Measurements from ENCODE around the gene MAPK7. TPM values are rescaled to one million over a fixed set of nuclear protein-coding genes. Genes with fewer than 3 reads are reported as not detected.

The MAPK7 gene
- total and polyA plus RNA-seq, 5 donors: 9.0 to 16.7 (median 16.2) TPM

DNA sequence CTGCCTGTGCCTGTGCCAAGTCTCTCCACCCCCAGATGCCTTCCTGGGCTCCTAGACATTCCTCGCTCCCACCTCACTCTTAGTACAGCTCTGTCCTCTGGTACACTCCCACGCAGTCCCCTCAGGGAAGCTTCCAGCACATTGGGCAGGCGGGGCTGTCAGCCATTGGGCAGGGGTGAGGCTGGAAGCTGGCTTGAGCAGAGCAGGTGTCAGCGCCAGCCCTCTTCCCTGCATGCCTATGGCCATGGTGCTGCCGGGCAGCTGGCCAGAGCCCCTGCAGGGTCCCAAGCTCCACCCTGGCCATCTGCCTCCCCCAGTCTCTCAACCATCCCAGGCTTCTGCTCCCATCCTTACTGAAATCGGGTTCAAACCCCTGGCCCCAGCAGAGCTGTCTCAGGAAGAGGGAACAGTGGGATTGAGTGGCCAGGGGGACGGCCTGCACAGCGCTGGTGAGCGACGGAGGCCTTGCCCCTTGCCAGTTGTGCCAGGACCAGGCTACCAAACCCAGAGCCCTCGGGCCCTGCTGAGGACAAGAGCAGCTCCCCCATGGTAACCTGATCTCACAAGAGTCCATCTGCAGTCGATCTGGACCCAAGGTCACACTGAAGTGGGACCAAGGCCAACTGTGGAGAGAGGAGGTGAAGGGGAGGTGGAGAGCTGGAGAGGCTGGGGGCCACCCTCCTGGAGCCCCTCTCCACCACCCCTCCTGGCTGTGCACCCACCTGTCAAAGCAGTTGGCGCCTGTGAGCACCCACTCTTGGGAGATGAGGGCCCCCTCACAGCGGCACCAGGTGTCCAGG, 13.4 kb upstream of the MAPK7 start:
- DNase-seq (peak in 1 of 3 donors; percentile 46), ATAC-seq (no peak)
- intact Hi-C loops (cut with DNase I): loop anchor here (5.0 to 10.0 kb wide), 2 partner anchors 82 to 400 kb away; no protein-coding TSS in a partner anchor
- Histone ChIP-seq H3K27ac (ENCODE audit: low read length) (no peak overlapping the region), H3K27me3 (ENCODE audit: control insufficient read depth, insufficient read depth) (no peaks in the 10 kb centered on the region), H3K9me3 (ENCODE audit: control insufficient read depth, low read length) (no peaks in the 10 kb centered on the region), H3K4me3 (ENCODE audit: low read length) (no peak overlapping the region), H3K4me1 (ENCODE audit: control insufficient read depth, insufficient read depth, low read length) (peaks cover 2% of the 10 kb centered on the region)
- WGBS: 78% methylated on average over 14 of the region's 14 CpGs

GRCh38 chr17:19365499-19365817, 12.8 kb upstream of the MAPK7 start:
- Histone ChIP-seq H3K4me1 (ENCODE audit: control insufficient read depth, insufficient read depth, low read length) (peaks cover 4% of the 10 kb centered on the region), H3K27ac (ENCODE audit: low read length) (no peak overlapping the region), H3K9me3 (ENCODE audit: control insufficient read depth, low read length) (no peaks in the 10 kb centered on the region), H3K27me3 (ENCODE audit: control insufficient read depth, insufficient read depth) (no peaks in the 10 kb centered on the region), H3K4me3 (ENCODE audit: low read length) (no peak overlapping the region)
- intact Hi-C loops (cut with DNase I): loop anchor here in 3 of 4 donors (10.0 kb wide), 1 partner anchor 399 kb away; no protein-coding TSS in a partner anchor
- ATAC-seq: no peak
- WGBS: 89% methylated on average over 4 of the region's 4 CpGs
- no peak for DNase-seq

DNA sequence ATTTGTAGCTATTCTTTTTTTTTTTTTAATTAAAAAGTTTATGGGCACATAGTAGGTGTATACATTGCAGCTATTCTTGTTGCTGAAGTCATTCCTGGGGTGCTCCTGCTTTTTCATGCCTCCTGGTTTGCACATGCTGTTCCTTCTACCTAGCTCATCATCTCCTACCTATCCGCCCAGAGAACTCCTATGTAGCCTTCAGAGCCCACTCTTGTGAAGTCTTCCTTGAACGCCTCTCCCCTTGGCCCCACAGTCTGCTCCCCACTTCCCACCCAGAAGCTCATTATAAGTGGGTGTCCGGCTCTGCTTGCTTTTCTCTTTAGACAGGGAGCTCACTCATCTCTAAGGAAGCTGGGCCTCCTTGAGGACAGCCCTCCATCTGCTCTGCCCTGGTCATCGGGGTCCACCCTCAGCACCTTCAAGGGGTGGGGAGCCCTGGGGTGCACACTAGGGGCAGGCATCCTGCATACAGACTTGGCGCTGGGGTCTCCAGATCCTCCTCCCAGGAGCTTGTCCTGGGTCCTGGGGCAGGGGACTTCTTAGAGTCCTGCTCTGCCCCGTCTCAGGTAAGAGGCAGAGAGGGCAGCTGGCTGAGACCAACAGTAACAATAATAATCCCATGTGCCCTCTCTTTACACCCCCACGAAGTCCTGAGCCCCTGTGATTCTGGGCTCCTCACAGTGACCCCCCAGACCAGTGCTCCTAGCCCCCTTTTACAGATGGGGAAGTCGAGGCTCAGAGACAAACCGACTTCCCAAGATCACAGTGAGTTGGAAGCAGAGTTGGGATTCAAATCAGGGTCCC, 12.3 kb upstream of the MAPK7 start:
- no peak overlapping the region for H3K4me3 ChIP-seq (ENCODE audit: low read length)
- intact Hi-C loops (cut with DNase I): loop anchor here in 3 of 4 donors (10.0 kb wide), 1 partner anchor 399 kb away; no protein-coding TSS in a partner anchor
- no peak overlapping the region for H3K27ac ChIP-seq (ENCODE audit: low read length)
- H3K4me1 ChIP-seq (ENCODE audit: control insufficient read depth, insufficient read depth, low read length): peaks cover 4% of the 10 kb centered on the region
- DNase-seq (no peak), ATAC-seq (no peak)
- 90% methylated on average over 9 of the region's 9 CpGs for WGBS
- H3K27me3 ChIP-seq (ENCODE audit: control insufficient read depth, insufficient read depth): no peaks in the 10 kb centered on the region
- no peaks in the 10 kb centered on the region for H3K9me3 ChIP-seq (ENCODE audit: control insufficient read depth, low read length)

DNA sequence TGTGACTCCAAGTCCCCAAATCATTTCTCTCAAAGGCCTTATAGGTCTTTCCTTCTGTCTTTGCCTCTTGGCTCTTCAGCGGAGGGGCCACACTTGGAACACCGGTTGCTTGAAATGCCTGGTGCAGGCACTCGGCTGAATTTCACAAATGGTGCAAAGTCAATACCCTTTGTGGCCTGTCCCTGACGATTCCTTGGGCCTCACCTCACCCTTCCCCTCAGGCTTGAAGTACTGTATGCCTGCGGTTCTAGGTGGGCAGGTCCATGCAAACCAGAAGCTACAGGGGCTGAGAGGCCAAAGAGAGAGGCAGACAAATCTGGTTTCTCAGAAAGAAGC, 11.7 kb upstream of the MAPK7 start:
- no peak overlapping the region for H3K27ac ChIP-seq (ENCODE audit: low read length)
- no peak for ATAC-seq
- no peaks in the 10 kb centered on the region for H3K27me3 ChIP-seq (ENCODE audit: control insufficient read depth, insufficient read depth)
- intact Hi-C loops (cut with DNase I): loop anchor here in 3 of 4 donors (10.0 kb wide), 1 partner anchor 398 kb away; no protein-coding TSS in a partner anchor
- DNase-seq: no peak
- H3K9me3 ChIP-seq (ENCODE audit: control insufficient read depth, low read length): no peaks in the 10 kb centered on the region
- H3K4me3 ChIP-seq (ENCODE audit: low read length): no peak overlapping the region
- H3K4me1 ChIP-seq (ENCODE audit: control insufficient read depth, insufficient read depth, low read length): peaks cover 4% of the 10 kb centered on the region
- WGBS: 91% methylated on average over 5 of the region's 5 CpGs

GRCh38 chr17:19368229-19368628, 10.1 kb upstream of the MAPK7 start:
- no peak overlapping the region for H3K4me3 ChIP-seq (ENCODE audit: low read length)
- DNase-seq (no peak), ATAC-seq (no peak)
- no peak overlapping the region for H3K27ac ChIP-seq (ENCODE audit: low read length)
- WGBS: 79% methylated on average over 4 of the region's 4 CpGs
- intact Hi-C loops (cut with DNase I): loop anchor here in 3 of 4 donors (10.0 kb wide), 1 partner anchor 397 kb away; no protein-coding TSS in a partner anchor
- no peaks in the 10 kb centered on the region for H3K27me3 ChIP-seq (ENCODE audit: control insufficient read depth, insufficient read depth)
- H3K9me3 ChIP-seq (ENCODE audit: control insufficient read depth, low read length): no peaks in the 10 kb centered on the region
- peaks cover 2% of the 10 kb centered on the region for H3K4me1 ChIP-seq (ENCODE audit: control insufficient read depth, insufficient read depth, low read length)

DNA sequence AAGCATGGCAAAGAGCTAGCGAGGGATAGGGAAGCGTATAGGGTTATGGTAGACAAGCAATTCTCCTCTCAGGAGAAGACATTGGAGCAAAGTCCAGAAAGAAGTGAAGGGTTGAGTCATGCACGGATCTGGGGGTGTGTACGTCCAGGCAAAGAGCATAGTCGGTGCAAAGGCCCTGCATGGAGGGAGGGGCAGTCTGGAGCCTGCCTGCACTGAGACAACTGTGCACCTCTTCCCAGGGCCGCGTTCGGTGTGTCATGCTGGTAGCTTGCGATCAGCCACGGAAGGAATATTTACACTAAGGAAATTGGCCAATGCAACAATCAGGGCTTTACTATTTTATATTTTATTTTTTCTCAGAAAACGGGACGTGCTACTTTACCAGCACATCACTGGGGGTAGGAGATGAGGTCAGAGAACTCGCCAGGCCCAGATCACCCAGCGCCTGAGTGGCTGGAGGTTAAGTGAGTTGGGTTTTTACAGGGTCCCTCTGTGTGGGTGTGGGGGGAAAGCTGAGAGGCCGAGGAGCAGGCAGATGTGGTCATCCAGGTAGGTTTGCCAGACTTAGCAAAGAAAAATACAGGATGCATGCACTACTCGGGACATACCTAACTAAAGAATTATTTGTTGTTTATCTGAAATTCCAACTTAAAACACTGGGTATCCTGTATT, 9.1 kb upstream of the MAPK7 start:
- 92% methylated on average over 16 of the region's 16 CpGs for WGBS
- DNase-seq (no peak), ATAC-seq (no peak)
- Histone ChIP-seq H3K27ac (ENCODE audit: low read length) (no peak overlapping the region), H3K4me3 (ENCODE audit: low read length) (no peak overlapping the region), H3K4me1 (ENCODE audit: control insufficient read depth, insufficient read depth, low read length) (peaks cover 2% of the 10 kb centered on the region), H3K9me3 (ENCODE audit: control insufficient read depth, low read length) (no peaks in the 10 kb centered on the region), H3K27me3 (ENCODE audit: control insufficient read depth, insufficient read depth) (no peaks in the 10 kb centered on the region)
- intact Hi-C loops (cut with DNase I): loop anchor here in 3 of 4 donors (10.0 kb wide), 1 partner anchor 396 kb away; no protein-coding TSS in a partner anchor

- Histone ChIP-seq H3K4me3 (ENCODE audit: low read length) (no peak overlapping the region), H3K27ac (ENCODE audit: low read length) (no peak overlapping the region), H3K9me3 (ENCODE audit: control insufficient read depth, low read length) (no peaks in the 10 kb centered on the region), H3K4me1 (ENCODE audit: control insufficient read depth, insufficient read depth, low read length) (peaks cover 2% of the 10 kb centered on the region), H3K27me3 (ENCODE audit: control insufficient read depth, insufficient read depth) (no peaks in the 10 kb centered on the region)
- peak in 2 of 3 donors; percentile 78 for DNase-seq
- intact Hi-C loops (cut with DNase I): loop anchor here in 3 of 4 donors (10.0 kb wide), 1 partner anchor 395 kb away; no protein-coding TSS in a partner anchor
- peak; percentile 36 to 88 for ATAC-seq
- WGBS: 64% methylated on average over 12 of the region's 12 CpGs
These were observed 8.3 kb upstream of the MAPK7 start for GRCh38 chr17:19369846-19370492.

- H3K9me3 ChIP-seq (ENCODE audit: control insufficient read depth, low read length): no peaks in the 10 kb centered on the region
- ATAC-seq: peak; percentile 29 to 89
- H3K4me3 ChIP-seq (ENCODE audit: low read length): no peak overlapping the region
- intact Hi-C loops (cut with DNase I): no loop called here
- peak; percentile 64 to 70 (median 70) for DNase-seq
- no peaks in the 10 kb centered on the region for H3K27me3 ChIP-seq (ENCODE audit: control insufficient read depth, insufficient read depth)
- peaks cover 2% of the 10 kb centered on the region for H3K4me1 ChIP-seq (ENCODE audit: control insufficient read depth, insufficient read depth, low read length)
- WGBS: 61% methylated on average over 7 of the region's 7 CpGs
- H3K27ac ChIP-seq (ENCODE audit: low read length): no peak overlapping the region
These were observed 7.8 kb upstream of the MAPK7 start for GRCh38 chr17:19370493-19370960.

- 85% methylated on average over 7 of the region's 7 CpGs for WGBS
- intact Hi-C loops (cut with DNase I): no loop called here
- no peak for ATAC-seq
- no peak overlapping the region for H3K27ac ChIP-seq (ENCODE audit: low read length)
- H3K4me3 ChIP-seq (ENCODE audit: low read length): no peak overlapping the region
- no peaks in the 10 kb centered on the region for H3K27me3 ChIP-seq (ENCODE audit: control insufficient read depth, insufficient read depth)
- no peaks in the 10 kb centered on the region for H3K9me3 ChIP-seq (ENCODE audit: control insufficient read depth, low read length)
- peaks cover 2% of the 10 kb centered on the region for H3K4me1 ChIP-seq (ENCODE audit: control insufficient read depth, insufficient read depth, low read length)
- peak in 1 of 3 donors; percentile 18 for DNase-seq
These were observed 6.9 kb upstream of the MAPK7 start for GRCh38 chr17:19371259-19372010.

DNA sequence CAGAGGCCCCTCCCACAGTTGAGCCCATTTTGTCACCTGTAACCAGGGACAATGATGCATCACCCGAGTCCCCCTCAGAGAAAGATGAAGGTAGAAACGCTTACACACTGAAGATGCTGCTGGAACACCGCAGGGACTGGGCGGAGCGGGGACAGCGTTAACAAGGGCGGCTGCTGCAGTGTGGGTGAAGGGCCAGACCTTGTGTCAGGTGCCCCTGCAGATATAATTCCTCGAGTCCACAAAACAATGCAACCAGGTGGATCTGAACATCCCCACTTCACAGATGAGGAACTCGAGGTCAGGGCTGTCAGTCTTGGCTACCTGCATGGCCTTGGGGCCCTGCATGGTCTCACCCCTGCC, 6.3 kb upstream of the MAPK7 start:
- Histone ChIP-seq H3K27ac (ENCODE audit: low read length) (no peak overlapping the region), H3K4me3 (ENCODE audit: low read length) (no peak overlapping the region), H3K9me3 (ENCODE audit: control insufficient read depth, low read length) (no peaks in the 10 kb centered on the region), H3K27me3 (ENCODE audit: control insufficient read depth, insufficient read depth) (no peaks in the 10 kb centered on the region), H3K4me1 (ENCODE audit: control insufficient read depth, insufficient read depth, low read length) (peaks cover 2% of the 10 kb centered on the region)
- ATAC-seq: no peak
- DNase-seq: no peak
- intact Hi-C loops (cut with DNase I): no loop called here
- WGBS: 88% methylated on average over 9 of the region's 9 CpGs
